Measurements from ENCODE around the gene PIP4K2B. TPM values are rescaled to one million over a fixed set of nuclear protein-coding genes. Genes with fewer than 3 reads are reported as not detected.

The PIP4K2B gene
- total and polyA plus RNA-seq, 2 experiments from 2014 or later, result 17.4 to 116 TPM

DNA sequence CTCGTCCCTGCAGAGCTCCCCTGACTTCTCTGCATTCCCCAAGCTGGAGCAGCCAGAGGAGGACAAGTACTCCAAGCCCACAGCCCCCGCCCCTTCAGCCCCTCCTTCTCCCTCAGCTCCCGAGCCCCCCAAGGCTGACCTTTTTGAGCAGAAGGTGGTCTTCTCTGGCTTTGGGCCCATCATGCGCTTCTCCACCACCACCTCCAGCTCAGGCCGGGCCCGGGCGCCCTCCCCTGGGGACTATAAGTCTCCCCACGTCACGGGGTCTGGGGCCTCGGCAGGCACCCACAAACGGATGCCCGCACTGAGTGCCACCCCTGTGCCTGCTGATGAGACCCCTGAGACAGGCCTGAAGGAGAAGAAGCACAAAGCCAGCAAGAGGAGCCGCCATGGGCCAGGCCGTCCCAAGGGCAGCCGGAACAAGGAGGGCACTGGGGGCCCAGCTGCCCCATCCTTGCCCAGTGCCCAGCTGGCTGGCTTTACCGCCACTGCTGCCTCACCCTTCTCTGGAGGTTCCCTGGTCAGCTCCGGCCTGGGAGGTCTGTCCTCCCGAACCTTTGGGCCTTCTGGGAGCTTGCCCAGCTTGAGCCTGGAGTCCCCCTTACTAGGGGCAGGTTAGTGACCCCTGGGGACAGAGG is 82.9 kb downstream of the PIP4K2B start:
- no peaks in the 10 kb centered on the region for H3K27me3 ChIP-seq
- H3K4me1 ChIP-seq (ENCODE audit: low read depth), result peaks cover 16% of the 10 kb centered on the region
- H3K9me3 ChIP-seq (ENCODE audit: low read depth), result no peaks in the 10 kb centered on the region
- DNase-seq (ENCODE audit: low read depth in 1 of 2, low spot score in 1 of 2), result no peak
- H3K27ac ChIP-seq, result no peak overlapping the region
- H3K4me3 ChIP-seq, result no peak overlapping the region
- H3K36me3 ChIP-seq, result peaks cover 24% of the 10 kb centered on the region
- TF ChIP-seq, protein P1, sequence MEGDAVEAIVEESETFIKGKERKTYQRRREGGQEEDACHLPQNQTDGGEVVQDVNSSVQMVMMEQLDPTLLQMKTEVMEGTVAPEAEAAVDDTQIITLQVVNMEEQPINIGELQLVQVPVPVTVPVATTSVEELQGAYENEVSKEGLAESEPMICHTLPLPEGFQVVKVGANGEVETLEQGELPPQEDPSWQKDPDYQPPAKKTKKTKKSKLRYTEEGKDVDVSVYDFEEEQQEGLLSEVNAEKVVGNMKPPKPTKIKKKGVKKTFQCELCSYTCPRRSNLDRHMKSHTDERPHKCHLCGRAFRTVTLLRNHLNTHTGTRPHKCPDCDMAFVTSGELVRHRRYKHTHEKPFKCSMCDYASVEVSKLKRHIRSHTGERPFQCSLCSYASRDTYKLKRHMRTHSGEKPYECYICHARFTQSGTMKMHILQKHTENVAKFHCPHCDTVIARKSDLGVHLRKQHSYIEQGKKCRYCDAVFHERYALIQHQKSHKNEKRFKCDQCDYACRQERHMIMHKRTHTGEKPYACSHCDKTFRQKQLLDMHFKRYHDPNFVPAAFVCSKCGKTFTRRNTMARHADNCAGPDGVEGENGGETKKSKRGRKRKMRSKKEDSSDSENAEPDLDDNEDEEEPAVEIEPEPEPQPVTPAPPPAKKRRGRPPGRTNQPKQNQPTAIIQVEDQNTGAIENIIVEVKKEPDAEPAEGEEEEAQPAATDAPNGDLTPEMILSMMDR (IDR thresholded peaks at IDR 0.05; ENCODE audit: low read depth, low read length), result no peak

Other genes with a start within 250 kb of the PIP4K2B start
- 5.2 and 10.8 TPM in 2 replicates for gene SRCIN1, start 193.6 kb downstream of the PIP4K2B start, total RNA-seq
- gene SRCIN1, start 193.6 kb downstream of the PIP4K2B start, polyA plus RNA-seq, result 2.3 and 4.6 TPM in 2 replicates
- 13.4 and 13.9 TPM in 2 replicates for gene EPOP, start 124.6 kb downstream of the PIP4K2B start, total RNA-seq
- 1.9 and 2.0 TPM in 2 replicates for gene EPOP, start 124.6 kb downstream of the PIP4K2B start, polyA plus RNA-seq
- 48.4 and 75.8 TPM in 2 replicates for gene MLLT6, start 94.3 kb downstream of the PIP4K2B start, total RNA-seq
- 10.5 and 17.4 TPM in 2 replicates for gene MLLT6, start 94.3 kb downstream of the PIP4K2B start, polyA plus RNA-seq
- gene CISD3, start 69.2 kb downstream of the PIP4K2B start, total RNA-seq, result 4.9 and 7.4 TPM in 2 replicates
- gene CISD3, start 69.2 kb downstream of the PIP4K2B start, polyA plus RNA-seq, result 20.6 and 29.7 TPM in 2 replicates
- gene PCGF2, start 51.2 kb downstream of the PIP4K2B start, total RNA-seq, result 14.4 and 21.7 TPM in 2 replicates
- gene PCGF2, start 51.2 kb downstream of the PIP4K2B start, polyA plus RNA-seq, result 10.7 and 12.2 TPM in 2 replicates
- gene PSMB3, start 46.8 kb downstream of the PIP4K2B start, total RNA-seq, result 166 and 188 TPM in 2 replicates
- gene PSMB3, start 46.8 kb downstream of the PIP4K2B start, polyA plus RNA-seq, result 333 and 379 TPM in 2 replicates
- 6.4 and 14.6 TPM in 2 replicates for gene CWC25, start 25.8 kb upstream of the PIP4K2B start, total RNA-seq
- gene CWC25, start 25.8 kb upstream of the PIP4K2B start, polyA plus RNA-seq, result 9.4 and 19.9 TPM in 2 replicates
- gene RPL23, start 54.2 kb upstream of the PIP4K2B start, total RNA-seq, result 2,451 and 2,692 TPM in 2 replicates
- 567 and 626 TPM in 2 replicates for gene RPL23, start 54.2 kb upstream of the PIP4K2B start, polyA plus RNA-seq
- 46.0 and 51.2 TPM in 2 replicates for gene LASP1, start 70.5 kb upstream of the PIP4K2B start, total RNA-seq
- gene LASP1, start 70.5 kb upstream of the PIP4K2B start, polyA plus RNA-seq, result 28.1 and 38.0 TPM in 2 replicates
- gene FBXO47, start 167.8 kb upstream of the PIP4K2B start, total RNA-seq, result not detected in 2 replicates
- gene FBXO47, start 167.8 kb upstream of the PIP4K2B start, polyA plus RNA-seq, result not detected in 2 replicates